WTC11 (cell line): ENCODE measurements around the gene EYS. TPM values are rescaled to one million over a fixed set of nuclear protein-coding genes. Genes with fewer than 3 reads are reported as not detected.

Experiments
- ATAC-seq: fragments of 200-7000 bp; cut with Tn5 transposase; 2 replicates; pipeline ENCODE4 v1.10.0; 2021; ENCODE audit warnings: mild to moderate bottlenecking, moderate library complexity
- CTCF ChIA-PET: fragments of 300-600 bp; sonication (Branson Sonifier 250); formaldehyde crosslinking; loops from one replicate; lab custom pipeline; 2021; ENCODE audit warnings: antibody characterized with exemption; lab: Charles Lee
- POLR2A ChIA-PET: fragments of 350-600 bp; sonication (Branson Sonifier 250); formaldehyde crosslinking; loops from one replicate; lab custom pipeline; 2021; ENCODE audit warnings: antibody characterized with exemption; lab: Charles Lee
- DNase-seq: peaks from one replicate; pipeline ENCODE4 v3.0.0; 2021; ENCODE audit warnings: low spot score
- H3K27ac Mint-ChIP-seq: 2 replicates; pipeline ENCODE4 v1.8.0; 2021; ENCODE audit warnings: mixed read lengths
- H3K27me3 Mint-ChIP-seq: 2 replicates; pipeline ENCODE4 v1.8.0; 2021; ENCODE audit warnings: low read depth, mild to moderate bottlenecking, moderate library complexity, mixed read lengths
- H3K36me3 Mint-ChIP-seq: 2 replicates; pipeline ENCODE4 v1.8.0; 2021; ENCODE audit warnings: mixed read lengths
- H3K4me1 Mint-ChIP-seq: 2 replicates; pipeline ENCODE4 v1.8.0; 2022; ENCODE audit warnings: mixed read lengths
- H3K4me3 Mint-ChIP-seq: 2 replicates; pipeline ENCODE4 v1.8.0; 2021; ENCODE audit warnings: mild to moderate bottlenecking, moderate library complexity, mixed read lengths
- H3K9me3 Mint-ChIP-seq: 2 replicates; pipeline ENCODE4 v1.8.0; 2021; ENCODE audit warnings: mixed read lengths
- ARID4B ChIP-seq: sonication (generic); formaldehyde crosslinking; IDR thresholded peaks from 2 replicates; pipeline ENCODE4 v1.8.0; 2023; ENCODE audit warnings: missing genetic modification reagents, mild to moderate bottlenecking, borderline replicate concordance
- ATF1 ChIP-seq: sonication (generic); formaldehyde crosslinking; IDR thresholded peaks from 2 replicates; pipeline ENCODE4 v1.8.1; 2023; ENCODE audit warnings: mild to moderate bottlenecking, moderate library complexity, missing genetic modification reagents
- ATF6 ChIP-seq: sonication (generic); formaldehyde crosslinking; IDR thresholded peaks from 2 replicates; pipeline ENCODE4 v1.8.1; 2023; ENCODE audit warnings: mild to moderate bottlenecking, missing genetic modification reagents
- CREB1 ChIP-seq: sonication (generic); formaldehyde crosslinking; IDR thresholded peaks from 2 replicates; pipeline ENCODE4 v1.8.0; 2023; ENCODE audit warnings: mild to moderate bottlenecking, missing genetic modification reagents
- CREM ChIP-seq: sonication (generic); formaldehyde crosslinking; IDR thresholded peaks from 2 replicates; pipeline ENCODE4 v1.8.1; 2022; ENCODE audit warnings: mild to moderate bottlenecking, missing genetic modification reagents, moderate library complexity
- E2F4 ChIP-seq: sonication (generic); formaldehyde crosslinking; IDR thresholded peaks from 2 replicates; pipeline ENCODE4 v1.8.1; 2022; ENCODE audit warnings: low read depth, mild to moderate bottlenecking, moderate library complexity, missing genetic modification reagents, borderline replicate concordance
- FOXK1 ChIP-seq: sonication (generic); formaldehyde crosslinking; IDR thresholded peaks from 2 replicates; pipeline ENCODE4 v1.8.0; 2022; ENCODE audit warnings: mild to moderate bottlenecking, moderate library complexity, missing genetic modification reagents
- FOXP1 ChIP-seq: sonication (generic); formaldehyde crosslinking; IDR thresholded peaks from 2 replicates; pipeline ENCODE4 v1.8.0; 2022; ENCODE audit warnings: missing genetic modification reagents, mild to moderate bottlenecking, moderate library complexity, borderline replicate concordance
- GRHL2 ChIP-seq: fragments of 250-450 bp; sonication (Bioruptor Pico); IDR thresholded peaks from 2 replicates; pipeline ENCODE4 v1.8.0; 2022; ENCODE audit warnings: mild to moderate bottlenecking, moderate library complexity; ENCODE audit not compliant: insufficient replicate concordance, severe bottlenecking
- HMGA2 ChIP-seq: fragments of 250-450 bp; sonication (Bioruptor Pico); IDR thresholded peaks from 2 replicates; pipeline ENCODE4 v1.4.0; 2021; ENCODE audit warnings: mild to moderate bottlenecking, moderate library complexity
- IRF2 ChIP-seq: sonication (generic); formaldehyde crosslinking; IDR thresholded peaks from 2 replicates; pipeline ENCODE4 v1.8.0; 2022; ENCODE audit warnings: low read depth, missing genetic modification reagents, borderline replicate concordance
- MYBL2 ChIP-seq: sonication (generic); formaldehyde crosslinking; IDR thresholded peaks from 2 replicates; pipeline ENCODE4 v1.8.1; 2023; ENCODE audit warnings: mild to moderate bottlenecking, moderate library complexity, missing genetic modification reagents
- NR2C2 ChIP-seq: sonication (generic); formaldehyde crosslinking; IDR thresholded peaks from 2 replicates; pipeline ENCODE4 v1.8.0; 2022; ENCODE audit warnings: mild to moderate bottlenecking, missing genetic modification reagents
- PRRX2 ChIP-seq: fragments of 250-450 bp; sonication (Bioruptor Pico); IDR thresholded peaks from 2 replicates; pipeline ENCODE4 v1.8.0; 2021; ENCODE audit warnings: mild to moderate bottlenecking
- TEAD1 ChIP-seq: sonication (generic); formaldehyde crosslinking; IDR thresholded peaks from 2 replicates; pipeline ENCODE4 v1.8.0; 2022; ENCODE audit warnings: mild to moderate bottlenecking, missing genetic modification reagents
- TEAD4 ChIP-seq: sonication (generic); formaldehyde crosslinking; IDR thresholded peaks from 2 replicates; pipeline ENCODE4 v1.8.0; 2022; ENCODE audit warnings: mild to moderate bottlenecking, missing genetic modification reagents
- USF1 ChIP-seq: sonication (generic); formaldehyde crosslinking; IDR thresholded peaks from 2 replicates; pipeline ENCODE4 v1.8.0; 2022; ENCODE audit warnings: mild to moderate bottlenecking, missing genetic modification reagents
- ZNF232 ChIP-seq: sonication (generic); formaldehyde crosslinking; IDR thresholded peaks from 2 replicates; pipeline ENCODE4 v1.8.0; 2022; ENCODE audit warnings: mild to moderate bottlenecking, missing genetic modification reagents
- ZNF263 ChIP-seq: sonication (generic); formaldehyde crosslinking; IDR thresholded peaks from 2 replicates; pipeline ENCODE4 v1.8.1; 2022; ENCODE audit warnings: low read depth, mild to moderate bottlenecking, moderate library complexity, missing genetic modification reagents
- ZNF532 ChIP-seq: fragments of 250-450 bp; sonication (Bioruptor Pico); IDR thresholded peaks from 2 replicates; pipeline ENCODE4 v1.9.0; 2021; ENCODE audit warnings: mild to moderate bottlenecking, borderline replicate concordance
- ZNF671 ChIP-seq: fragments of 250-450 bp; sonication (Bioruptor Pico); IDR thresholded peaks from 2 replicates; pipeline ENCODE4 v1.8.0; 2021; ENCODE audit warnings: mild to moderate bottlenecking
- total RNA-seq: library from RNA; stranded (reverse); gene quantifications from 3 replicates; pipeline ENCODE4 v1.2.3, GENCODE V29; 2021

Gene EYS
- total RNA-seq, 1 experiment from 2014 or later, result not detected

GRCh38 chr6:64589961-64590360 is 1117.1 kb downstream of the EYS start:
- Mint-ChIP-seq H3K27me3 (no peaks in the 10 kb centered on the region; the same call in none of the 2 replicates), H3K9me3 (peaks cover 36% of the 10 kb centered on the region), H3K27ac (no peak overlapping the region), H3K4me3 (no peak overlapping the region), H3K4me1 (no peaks in the 10 kb centered on the region), H3K36me3 (peaks cover 17% of the 10 kb centered on the region; the same call in 1 of the 2 replicates)
- DNase-seq, result no peak
- ChIA-PET POLR2A (no interaction called here), CTCF (no interaction called here)
- ATAC-seq, result no peak
- TF ChIP-seq CREM (CRISPR knock-in tag) (no peak), CREB1 (no peak), PRRX2 (CRISPR knock-in tag) (no peak)

GRCh38 chr6:64580346-64580745 is 1126.7 kb downstream of the EYS start:
- H3K4me3 Mint-ChIP-seq, result no peak overlapping the region
- peaks cover 14% of the 10 kb centered on the region for H3K36me3 Mint-ChIP-seq
- no peaks in the 10 kb centered on the region for H3K27me3 Mint-ChIP-seq
- H3K27ac Mint-ChIP-seq, result no peak overlapping the region
- peaks cover 28% of the 10 kb centered on the region for H3K9me3 Mint-ChIP-seq
- ChIA-PET POLR2A (no interaction called here), CTCF (no interaction called here)
- TF ChIP-seq IRF2 (CRISPR knock-in tag), result no peak
- no peak for TF ChIP-seq TEAD4 (CRISPR knock-in tag)
- no peak for TF ChIP-seq NR2C2 (CRISPR knock-in tag)
- TF ChIP-seq MYBL2 (CRISPR knock-in tag), result no peak
- TF ChIP-seq USF1 (CRISPR knock-in tag), result no peak
- TF ChIP-seq ZNF263 (CRISPR knock-in tag), result no peak
- no peak for TF ChIP-seq FOXK1 (CRISPR knock-in tag)
- no peak for TF ChIP-seq ATF6
- TF ChIP-seq ATF1 (CRISPR knock-in tag), result no peak
- TF ChIP-seq ARID4B (CRISPR knock-in tag), result no peak
- TF ChIP-seq CREB1, result no peak
- TF ChIP-seq TEAD1, result no peak
- TF ChIP-seq GRHL2 (CRISPR knock-in tag), result no peak
- no peak for TF ChIP-seq FOXP1
- no peak for TF ChIP-seq CREM (CRISPR knock-in tag)
- no peak for TF ChIP-seq HMGA2 (CRISPR knock-in tag)
- no peak for TF ChIP-seq ZNF232 (CRISPR knock-in tag)
- TF ChIP-seq ZNF671 (CRISPR knock-in tag), result no peak
- no peak for TF ChIP-seq ZNF532 (CRISPR knock-in tag)
- TF ChIP-seq E2F4, result no peak
- H3K4me1 Mint-ChIP-seq, result no peaks in the 10 kb centered on the region
- ATAC-seq (no peak), DNase-seq (no peak)
